ENCODE data around the gene PCDHGB7. TPM values are rescaled to one million over a fixed set of nuclear protein-coding genes. Genes with fewer than 3 reads are reported as not detected.
"Not testable (repeated sequence)": the region's sequence is repeated elsewhere in the genome, so short reads cannot be mapped to it uniquely, and the experiment has no call there.

Gene PCDHGB7
- total RNA-seq, 2 donors from 2014 or later: 0.08 TPM; not detected in 1

DNA sequence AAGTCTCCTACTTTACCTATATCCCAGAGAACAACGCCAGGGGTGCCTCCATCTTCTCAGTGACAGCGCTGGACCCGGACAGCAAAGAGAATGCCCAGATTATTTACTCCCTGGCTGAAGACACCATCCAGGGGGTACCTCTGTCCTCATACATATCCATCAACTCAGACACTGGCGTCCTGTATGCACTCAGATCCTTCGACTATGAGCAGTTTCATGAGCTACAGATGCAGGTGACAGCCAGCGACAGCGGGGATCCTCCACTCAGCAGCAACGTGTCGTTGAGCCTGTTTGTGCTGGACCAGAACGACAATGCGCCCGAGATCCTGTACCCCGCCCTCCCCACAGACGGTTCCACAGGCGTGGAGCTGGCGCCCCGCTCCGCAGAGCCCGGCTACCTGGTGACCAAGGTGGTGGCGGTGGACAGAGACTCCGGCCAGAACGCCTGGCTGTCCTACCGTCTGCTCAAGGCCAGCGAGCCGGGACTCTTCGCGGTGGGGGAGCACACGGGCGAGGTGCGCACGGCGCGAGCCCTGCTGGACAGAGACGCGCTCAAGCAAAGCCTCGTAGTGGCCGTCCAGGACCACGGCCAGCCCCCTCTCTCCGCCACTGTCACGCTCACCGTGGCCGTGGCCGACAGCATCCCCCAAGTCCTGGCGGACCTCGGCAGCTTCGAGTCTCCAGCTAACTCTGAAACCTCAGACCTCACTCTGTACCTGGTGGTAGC, 2.8 kb upstream of the PCDHGB7 start:
- Mint-ChIP-seq H3K9me3 (peaks cover 12 to 28% of the 10 kb centered on the region in 2 donors), H3K36me3 (peaks cover 53 to 60% of the 10 kb centered on the region in 2 donors)
- not testable (repeated sequence) for H3K27ac Mint-ChIP-seq; ATAC-seq; DNase-seq (ENCODE audit: low spot score in 2 of 2)

DNA sequence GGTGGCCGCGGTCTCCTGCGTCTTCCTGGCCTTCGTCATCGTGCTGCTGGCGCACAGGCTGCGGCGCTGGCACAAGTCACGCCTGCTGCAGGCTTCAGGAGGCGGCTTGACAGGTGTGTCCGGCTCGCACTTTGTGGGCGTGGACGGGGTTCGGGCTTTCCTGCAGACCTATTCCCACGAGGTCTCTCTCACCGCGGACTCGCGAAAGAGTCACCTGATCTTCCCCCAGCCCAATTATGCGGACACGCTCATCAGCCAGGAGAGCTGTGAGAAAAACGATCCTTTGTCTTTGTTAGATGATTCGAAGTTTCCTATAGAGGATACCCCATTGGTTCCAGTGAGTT, 2.2 kb upstream of the PCDHGB7 start:
- ATAC-seq; DNase-seq (ENCODE audit: low spot score in 2 of 2); H3K27ac Mint-ChIP-seq: not testable (repeated sequence)
- Mint-ChIP-seq H3K9me3 (peaks cover 9 to 23% of the 10 kb centered on the region in 2 donors), H3K36me3 (peaks cover 48 to 59% of the 10 kb centered on the region in 2 donors)

DNA sequence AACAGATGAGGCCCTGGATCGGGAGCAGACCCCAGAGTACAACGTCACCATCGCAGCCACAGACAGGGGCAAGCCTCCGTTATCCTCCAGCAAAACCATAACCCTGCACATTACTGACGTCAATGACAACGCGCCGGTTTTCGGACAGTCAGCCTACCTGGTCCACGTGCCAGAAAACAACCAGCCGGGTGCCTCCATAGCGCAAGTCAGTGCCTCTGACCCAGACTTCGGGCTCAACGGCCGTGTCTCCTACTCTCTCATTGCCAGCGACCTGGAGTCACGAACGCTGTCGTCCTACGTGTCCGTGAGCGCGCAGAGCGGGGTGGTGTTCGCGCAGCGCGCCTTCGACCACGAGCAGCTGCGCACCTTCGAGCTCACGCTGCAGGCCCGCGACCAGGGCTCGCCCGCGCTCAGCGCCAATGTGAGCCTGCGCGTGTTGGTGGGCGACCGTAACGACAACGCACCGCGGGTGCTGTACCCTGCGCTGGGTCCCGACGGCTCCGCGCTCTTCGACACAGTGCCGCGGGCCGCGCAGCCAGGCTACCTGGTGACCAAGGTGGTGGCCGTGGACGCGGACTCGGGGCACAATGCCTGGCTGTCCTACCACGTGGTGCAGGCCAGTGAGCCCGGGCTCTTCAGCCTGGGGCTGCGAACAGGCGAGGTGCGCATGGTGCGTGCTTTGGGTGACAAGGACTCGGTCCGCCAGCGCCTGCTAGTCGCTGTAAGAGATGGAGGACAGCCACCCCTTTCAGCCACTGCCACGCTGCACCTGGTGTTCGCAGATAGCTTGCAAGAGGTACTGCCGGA, 1.8 kb downstream of the PCDHGB7 start:
- ATAC-seq: no peak
- DNase-seq (ENCODE audit: low spot score in 2 of 2): no peak

DNA sequence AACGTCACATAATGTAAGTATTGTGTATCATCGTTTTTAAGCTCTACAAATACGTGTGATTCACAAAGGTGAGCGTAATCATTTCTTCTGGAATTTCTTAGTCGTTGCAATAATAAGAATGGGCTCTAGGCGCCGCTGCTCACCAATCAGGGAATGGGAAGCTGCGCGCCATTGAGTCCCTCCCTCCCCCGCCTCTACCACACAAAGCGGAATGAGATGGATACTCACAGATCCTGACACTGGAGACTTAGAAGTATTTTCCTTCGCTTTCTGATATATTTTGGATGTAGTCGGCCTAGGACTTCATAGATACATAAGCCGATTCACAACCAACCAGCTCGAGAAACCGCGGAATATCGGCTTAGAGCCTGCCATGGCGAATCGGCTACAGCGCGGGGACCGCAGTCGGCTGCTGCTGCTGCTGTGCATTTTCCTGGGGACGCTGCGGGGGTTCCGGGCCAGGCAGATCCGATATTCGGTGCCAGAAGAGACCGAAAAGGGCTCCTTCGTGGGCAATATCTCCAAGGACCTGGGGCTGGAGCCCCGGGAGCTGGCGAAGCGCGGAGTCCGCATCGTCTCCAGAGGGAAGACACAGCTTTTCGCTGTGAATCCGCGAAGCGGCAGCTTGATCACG, 3.5 kb downstream of the PCDHGB7 start, which contains the start of gene PCDHGA11:
PCDHGA11 (plus strand) TSS at position 197 of the 634 bp plus-strand sequence; CDS start at position 374, 177 bp downstream.
- peak; percentile 45 to 56 for ATAC-seq
- Mint-ChIP-seq H3K27ac (peak within 1 kb of the TSS in 1 of 2 donors; percentile 77), H3K9me3 (peaks cover 25 to 32% of the 10 kb centered on the region in 2 donors), H3K36me3 (peaks cover 52 to 65% of the 10 kb centered on the region in 2 donors)
- DNase-seq (ENCODE audit: low spot score in 2 of 2): peak in 1 of 2 donors; percentile 71

More for the DNA sequence above, 1.8 kb downstream of the PCDHGB7 start:
- Mint-ChIP-seq H3K36me3 (peaks cover 65 to 68% of the 10 kb centered on the region in 2 donors), H3K27ac (peak overlapping the region in 1 of 2 donors; percentile 57), H3K9me3 (peaks cover 25 to 40% of the 10 kb centered on the region in 2 donors)

DNA sequence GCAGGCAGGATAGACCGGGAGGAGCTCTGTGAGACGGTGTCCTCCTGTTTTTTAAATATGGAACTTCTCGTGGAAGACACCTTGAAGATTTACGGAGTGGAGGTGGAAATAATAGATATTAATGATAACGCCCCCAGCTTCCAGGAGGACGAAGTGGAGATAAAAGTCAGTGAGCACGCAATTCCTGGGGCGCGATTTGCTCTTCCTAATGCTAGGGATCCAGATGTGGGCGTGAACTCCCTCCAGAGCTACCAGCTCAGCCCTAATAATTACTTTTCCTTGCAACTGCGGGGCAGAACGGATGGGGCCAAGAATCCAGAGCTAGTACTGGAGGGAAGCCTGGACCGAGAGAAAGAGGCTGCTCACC, 4.0 kb downstream of the PCDHGB7 start:
- Mint-ChIP-seq H3K9me3 (peaks cover 25 to 33% of the 10 kb centered on the region in 2 donors), H3K27ac (peak overlapping the region in 1 of 2 donors; percentile 36)
- ATAC-seq: no peak

DNA sequence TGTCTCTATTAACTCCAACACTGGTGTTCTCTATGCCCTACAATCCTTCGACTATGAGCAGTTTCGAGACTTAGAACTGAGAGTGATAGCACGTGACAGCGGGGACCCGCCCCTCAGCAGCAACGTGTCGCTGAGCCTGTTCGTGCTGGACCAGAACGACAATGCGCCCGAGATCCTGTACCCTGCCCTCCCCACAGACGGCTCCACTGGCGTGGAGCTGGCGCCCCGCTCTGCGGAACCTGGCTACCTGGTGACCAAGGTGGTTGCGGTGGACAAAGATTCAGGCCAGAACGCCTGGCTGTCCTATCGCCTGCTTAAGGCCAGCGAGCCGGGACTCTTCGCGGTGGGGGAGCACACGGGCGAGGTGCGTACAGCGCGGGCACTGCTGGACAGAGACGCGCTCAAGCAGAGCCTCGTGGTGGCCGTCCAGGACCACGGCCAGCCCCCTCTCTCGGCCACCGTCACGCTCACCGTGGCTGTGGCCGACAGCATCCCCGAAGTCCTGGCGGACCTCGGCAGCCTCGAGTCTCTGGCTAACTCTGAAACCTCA, 5.3 kb downstream of the PCDHGB7 start:
- DNase-seq (ENCODE audit: low spot score in 2 of 2) (no peak), ATAC-seq (no peak)
- peaks cover 29 to 37% of the 10 kb centered on the region in 2 donors for H3K9me3 Mint-ChIP-seq
- no peak overlapping the region for H3K27ac Mint-ChIP-seq
- H3K36me3 Mint-ChIP-seq: peaks cover 50 to 75% of the 10 kb centered on the region in 2 donors

More for the DNA sequence above, 4.0 kb downstream of the PCDHGB7 start:
- no peak for DNase-seq (ENCODE audit: low spot score in 2 of 2)
- H3K36me3 Mint-ChIP-seq: peaks cover 52 to 70% of the 10 kb centered on the region in 2 donors

DNA sequence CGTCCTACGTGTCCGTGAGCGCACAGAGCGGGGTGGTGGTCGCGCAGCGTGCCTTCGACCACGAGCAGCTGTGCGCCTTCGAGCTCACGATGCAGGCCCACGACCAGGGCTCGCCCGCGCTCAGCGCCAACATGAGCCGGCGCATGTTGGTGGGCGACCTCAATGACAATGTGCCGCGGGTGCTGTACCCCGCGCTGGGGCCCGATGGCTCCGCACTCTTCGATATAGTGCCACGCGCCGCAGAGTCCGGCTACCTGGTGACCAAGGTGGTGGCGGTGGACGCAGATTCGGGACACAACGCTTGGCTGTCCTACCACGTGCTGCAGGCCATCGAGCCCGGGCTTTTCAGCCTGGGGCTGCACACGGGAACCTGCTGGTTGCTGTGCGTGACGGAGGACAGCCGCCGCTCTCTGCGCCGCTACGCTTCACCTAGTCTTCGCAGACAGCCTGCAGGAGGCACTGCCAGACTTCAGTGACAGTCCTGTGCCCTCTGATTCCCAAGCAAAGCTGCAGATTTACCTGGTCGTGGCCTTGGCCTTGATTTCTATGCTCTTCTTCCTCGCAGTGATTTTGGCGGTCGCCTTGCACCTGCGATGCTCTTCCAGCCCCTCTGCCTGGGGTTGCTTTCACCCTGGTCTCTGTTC, 10.4 kb downstream of the PCDHGB7 start:
- DNase-seq (ENCODE audit: low spot score in 2 of 2) (no peak), ATAC-seq (no peak)
- peaks cover 34 to 35% of the 10 kb centered on the region in 2 donors for H3K9me3 Mint-ChIP-seq
- peaks cover 41 to 68% of the 10 kb centered on the region in 2 donors for H3K36me3 Mint-ChIP-seq
- H3K27ac Mint-ChIP-seq: peak overlapping the region in 1 of 2 donors; percentile 50

DNA sequence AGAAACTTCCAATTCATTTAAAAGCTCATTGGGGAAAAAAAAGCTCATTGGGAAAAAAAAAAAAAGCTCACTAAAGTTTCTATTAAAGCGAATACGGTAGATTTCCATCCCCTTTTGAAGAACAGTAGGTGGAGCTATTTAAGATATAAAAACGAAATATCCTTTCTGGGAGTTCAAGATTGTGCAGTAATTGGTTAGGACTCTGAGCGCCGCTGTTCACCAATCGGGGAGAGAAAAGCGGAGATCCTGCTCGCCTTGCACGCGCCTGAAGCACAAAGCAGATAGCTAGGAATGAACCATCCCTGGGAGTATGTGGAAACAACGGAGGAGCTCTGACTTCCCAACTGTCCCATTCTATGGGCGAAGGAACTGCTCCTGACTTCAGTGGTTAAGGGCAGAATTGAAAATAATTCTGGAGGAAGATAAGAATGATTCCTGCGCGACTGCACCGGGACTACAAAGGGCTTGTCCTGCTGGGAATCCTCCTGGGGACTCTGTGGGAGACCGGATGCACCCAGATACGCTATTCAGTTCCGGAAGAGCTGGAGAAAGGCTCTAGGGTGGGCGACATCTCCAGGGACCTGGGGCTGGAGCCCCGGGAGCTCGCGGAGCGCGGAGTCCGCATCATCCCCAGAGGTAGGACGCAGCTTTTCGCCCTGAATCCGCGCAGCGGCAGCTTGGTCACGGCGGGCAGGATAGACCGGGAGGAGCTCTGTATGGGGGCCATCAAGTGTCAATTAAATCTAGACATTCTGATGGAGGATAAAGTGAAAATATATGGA, 13.0 kb downstream of the PCDHGB7 start, which contains the start of gene PCDHGA12:
PCDHGA12 (plus strand) TSS at position 176 of the 782 bp plus-strand sequence; CDS start at position 429, 253 bp downstream.
- Mint-ChIP-seq H3K36me3 (peaks cover 36 to 66% of the 10 kb centered on the region in 2 donors), H3K9me3 (peaks cover 26 to 35% of the 10 kb centered on the region in 2 donors), H3K27ac (peak within 1 kb of the TSS in 1 of 2 donors; percentile 81)
- no peak for DNase-seq (ENCODE audit: low spot score in 2 of 2)
- ATAC-seq: peak; percentile 48 to 80

DNA sequence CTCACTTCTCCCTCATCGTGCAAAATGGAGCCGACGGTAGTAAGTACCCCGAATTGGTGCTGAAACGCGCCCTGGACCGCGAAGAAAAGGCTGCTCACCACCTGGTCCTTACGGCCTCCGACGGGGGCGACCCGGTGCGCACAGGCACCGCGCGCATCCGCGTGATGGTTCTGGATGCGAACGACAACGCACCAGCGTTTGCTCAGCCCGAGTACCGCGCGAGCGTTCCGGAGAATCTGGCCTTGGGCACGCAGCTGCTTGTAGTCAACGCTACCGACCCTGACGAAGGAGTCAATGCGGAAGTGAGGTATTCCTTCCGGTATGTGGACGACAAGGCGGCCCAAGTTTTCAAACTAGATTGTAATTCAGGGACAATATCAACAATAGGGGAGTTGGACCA, 13.8 kb downstream of the PCDHGB7 start:
- no peak for DNase-seq (ENCODE audit: low spot score in 2 of 2)
- peaks cover 26 to 35% of the 10 kb centered on the region in 2 donors for H3K9me3 Mint-ChIP-seq
- peaks cover 36 to 58% of the 10 kb centered on the region in 2 donors for H3K36me3 Mint-ChIP-seq

DNA sequence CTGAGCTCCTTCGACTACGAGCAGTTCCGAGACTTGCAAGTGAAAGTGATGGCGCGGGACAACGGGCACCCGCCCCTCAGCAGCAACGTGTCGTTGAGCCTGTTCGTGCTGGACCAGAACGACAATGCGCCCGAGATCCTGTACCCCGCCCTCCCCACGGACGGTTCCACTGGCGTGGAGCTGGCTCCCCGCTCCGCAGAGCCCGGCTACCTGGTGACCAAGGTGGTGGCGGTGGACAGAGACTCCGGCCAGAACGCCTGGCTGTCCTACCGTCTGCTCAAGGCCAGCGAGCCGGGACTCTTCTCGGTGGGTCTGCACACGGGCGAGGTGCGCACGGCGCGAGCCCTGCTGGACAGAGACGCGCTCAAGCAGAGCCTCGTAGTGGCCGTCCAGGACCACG, 14.8 kb downstream of the PCDHGB7 start:
- ATAC-seq; DNase-seq (ENCODE audit: low spot score in 2 of 2); H3K27ac Mint-ChIP-seq: not testable (repeated sequence)
- Mint-ChIP-seq H3K9me3 (peaks cover 20 to 31% of the 10 kb centered on the region in 2 donors), H3K36me3 (peaks cover 36 to 51% of the 10 kb centered on the region in 2 donors)

More for the DNA sequence above, 13.8 kb downstream of the PCDHGB7 start:
- no peak overlapping the region for H3K27ac Mint-ChIP-seq
- ATAC-seq: peak in 1 of 2 donors; percentile 37

DNA sequence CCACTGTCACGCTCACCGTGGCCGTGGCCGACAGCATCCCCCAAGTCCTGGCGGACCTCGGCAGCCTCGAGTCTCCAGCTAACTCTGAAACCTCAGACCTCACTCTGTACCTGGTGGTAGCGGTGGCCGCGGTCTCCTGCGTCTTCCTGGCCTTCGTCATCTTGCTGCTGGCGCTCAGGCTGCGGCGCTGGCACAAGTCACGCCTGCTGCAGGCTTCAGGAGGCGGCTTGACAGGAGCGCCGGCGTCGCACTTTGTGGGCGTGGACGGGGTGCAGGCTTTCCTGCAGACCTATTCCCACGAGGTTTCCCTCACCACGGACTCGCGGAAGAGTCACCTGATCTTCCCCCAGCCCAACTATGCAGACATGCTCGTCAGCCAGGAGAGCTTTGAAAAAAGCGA, 15.2 kb downstream of the PCDHGB7 start:
- H3K27ac Mint-ChIP-seq; ATAC-seq; DNase-seq (ENCODE audit: low spot score in 2 of 2): not testable (repeated sequence)
- Mint-ChIP-seq H3K36me3 (peaks cover 36 to 48% of the 10 kb centered on the region in 2 donors), H3K9me3 (peaks cover 20 to 31% of the 10 kb centered on the region in 2 donors)

DNA sequence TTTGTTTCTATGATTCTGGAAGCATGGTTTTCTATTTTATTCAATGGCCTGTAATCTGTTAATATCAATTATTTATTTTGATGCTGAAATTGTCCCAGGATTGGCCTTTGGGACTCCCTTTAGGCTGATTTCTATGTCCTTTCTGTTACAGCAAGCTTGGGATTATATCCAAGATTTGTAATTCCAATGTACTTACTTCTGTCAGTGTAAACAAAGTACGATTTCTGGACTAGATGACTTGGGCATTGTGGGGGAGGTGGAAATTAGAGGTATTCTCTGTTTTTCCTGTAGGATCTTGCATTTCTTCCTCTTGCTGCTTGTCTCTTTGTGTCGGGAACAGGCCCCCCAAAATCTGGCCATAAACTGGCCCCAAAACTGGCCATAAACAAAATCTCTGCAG, 16.5 kb downstream of the PCDHGB7 start:
- Mint-ChIP-seq H3K36me3 (peaks cover 29 to 37% of the 10 kb centered on the region in 2 donors), H3K27ac (no peak overlapping the region), H3K9me3 (peaks cover 16 to 25% of the 10 kb centered on the region in 2 donors)
- DNase-seq (ENCODE audit: low spot score in 2 of 2) (no peak), ATAC-seq (no peak)

DNA sequence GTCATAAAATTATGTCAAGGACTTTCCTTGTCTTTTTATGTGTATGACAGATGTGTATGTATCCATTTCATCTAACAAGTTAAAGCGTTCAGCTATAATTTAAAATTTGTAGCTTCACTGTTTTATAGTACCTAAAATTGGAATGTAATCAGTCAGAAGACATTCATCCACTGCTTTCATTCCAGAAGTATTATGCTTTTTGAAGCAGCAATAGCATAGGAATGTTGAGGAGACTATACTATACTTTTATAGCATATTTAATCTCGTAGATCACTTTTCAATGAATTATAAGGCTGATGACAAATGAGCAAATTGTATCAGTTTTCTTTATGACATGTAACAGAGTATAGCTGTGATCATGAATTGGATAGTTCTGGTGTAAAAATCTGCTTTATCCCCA, 19.7 kb downstream of the PCDHGB7 start:
- Mint-ChIP-seq H3K36me3 (peaks cover 13 to 17% of the 10 kb centered on the region in 2 donors), H3K9me3 (peaks cover 3 to 11% of the 10 kb centered on the region in 2 donors), H3K27ac (no peak overlapping the region)
- ATAC-seq (no peak), DNase-seq (ENCODE audit: low spot score in 2 of 2) (no peak)

DNA sequence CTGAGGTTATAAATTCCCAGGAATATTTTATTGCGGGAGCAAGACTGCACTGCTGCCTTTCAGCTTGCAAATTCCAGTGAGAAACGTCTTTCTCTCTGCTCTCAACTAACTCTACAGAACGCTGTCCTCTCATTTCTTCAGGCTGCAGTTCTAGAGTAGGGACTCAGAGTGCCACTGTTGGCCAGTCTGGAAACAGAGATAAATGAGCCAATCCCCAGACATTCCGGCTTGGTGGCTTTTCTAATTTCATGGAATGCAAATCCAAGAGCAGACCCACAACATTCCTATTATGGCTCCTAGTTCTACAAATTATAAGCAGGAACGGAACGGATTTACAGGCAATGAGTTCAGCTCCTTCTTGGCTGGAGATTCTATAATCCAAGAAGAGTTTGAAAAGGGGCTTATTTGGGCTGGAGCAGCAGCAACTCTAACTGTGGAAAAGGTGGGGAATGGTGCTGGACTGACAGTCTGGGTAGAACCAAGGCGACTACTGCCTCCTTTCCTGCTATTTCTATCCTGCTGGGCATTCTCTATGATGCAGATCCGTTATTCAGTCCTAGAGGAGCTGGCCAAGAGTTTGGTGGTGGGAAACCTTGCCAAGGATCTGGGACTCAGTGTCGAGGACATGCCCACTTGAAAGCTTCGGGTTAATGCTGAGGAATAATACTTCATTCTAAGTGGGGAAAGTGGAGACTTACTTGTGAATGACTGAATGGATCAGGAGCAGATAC, 22.1 kb downstream of the PCDHGB7 start:
- H3K27ac Mint-ChIP-seq: no peak overlapping the region
- peaks cover 4 to 6% of the 10 kb centered on the region in 2 donors for H3K36me3 Mint-ChIP-seq
- ATAC-seq (no peak), DNase-seq (ENCODE audit: low spot score in 2 of 2) (no peak)
- H3K9me3 Mint-ChIP-seq: peaks cover 3 to 5% of the 10 kb centered on the region in 2 donors

Measured in activated naive CD4-positive, alpha-beta T cell treated with anti-CD3 and anti-CD28 coated beads, Interleukin-2, amount 50 U/mL, for 72 hours (primary cell).